ENCODE measurements around the gene EEIG1. TPM values are rescaled to one million over a fixed set of nuclear protein-coding genes. Genes with fewer than 3 reads are reported as not detected.

The EEIG1 gene
- total RNA-seq, 1 experiment from 2014 or later = 176 TPM

- BruUV-seq (replicated peaks) = no TSS peak
- ChIA-PET CTCF (interaction anchor here (1.5 kb wide), 1 partner anchor 33 kb away, joined by 4 read pairs; no protein-coding TSS in a partner anchor), POLR2A (ENCODE audit: unreplicated experiment) (interaction anchor here (0.7 kb wide), 2 partner anchors 44 to 59 kb away, joined by 5 to 6 read pairs; no protein-coding TSS in a partner anchor)
- H3K27ac ChIP-seq = no peak overlapping the region
- intact Hi-C loops (cut with micrococcal nuclease; ENCODE audit: unreplicated experiment) = no loop called here
- peaks cover 25% of the 10 kb centered on the region; the same call in 1 of the 2 replicates for H3F3A ChIP-seq (ENCODE audit: insufficient read depth, low read depth)
- no peak for TF ChIP-seq CTCF (conservative IDR thresholded peaks at IDR 0.05)
- TF ChIP-seq EZH2 (IDR thresholded peaks at IDR 0.05; ENCODE audit: low read depth) = no peak
- peaks cover 5% of the 10 kb centered on the region; the same call in 1 of the 2 replicates for H3K36me3 ChIP-seq (ENCODE audit: low read depth)
- no peaks in the 10 kb centered on the region for H3K27me3 ChIP-seq (ENCODE audit: insufficient read depth, low read depth)
- DNase-seq = no peak
- no peak overlapping the region for H2AFZ ChIP-seq
- H3K9me3 ChIP-seq (ENCODE audit: insufficient read depth, low read depth) = no peaks in the 10 kb centered on the region
- H3K79me2 ChIP-seq (ENCODE audit: low read depth) = peaks cover 88% of the 10 kb centered on the region
- peak overlapping the region; percentile 87 for H3K4me2 ChIP-seq
- H3K4me1 ChIP-seq (replicated peaks; ENCODE audit: insufficient read depth) = peaks cover 69% of the 10 kb centered on the region
- no peaks in the 10 kb centered on the region for H3K9me2 ChIP-seq (ENCODE audit: insufficient read depth)
- peak overlapping the region; percentile 82; the same call in 1 of the 2 replicates for H3K4me3 ChIP-seq
- H4K20me1 ChIP-seq (ENCODE audit: insufficient read depth) = peaks cover 84% of the 10 kb centered on the region
Measured at GRCh38 chr9:127976498-127976897, 4.3 kb downstream of the EEIG1 start.

- POLR2A ChIA-PET (ENCODE audit: unreplicated experiment) = interaction anchor here (0.6 kb wide), 1 partner anchor 56 kb away, joined by 3 read pairs; no protein-coding TSS in a partner anchor
- Histone ChIP-seq H3K4me1 (replicated peaks; ENCODE audit: insufficient read depth) (peaks cover 76% of the 10 kb centered on the region), H3K9me2 (ENCODE audit: insufficient read depth) (no peaks in the 10 kb centered on the region), H3K36me3 (ENCODE audit: low read depth) (peaks cover 5% of the 10 kb centered on the region; the same call in 1 of the 2 replicates), H3K9me3 (ENCODE audit: insufficient read depth, low read depth) (no peaks in the 10 kb centered on the region), H3K27me3 (ENCODE audit: insufficient read depth, low read depth) (no peaks in the 10 kb centered on the region), H2AFZ (no peak overlapping the region), H4K20me1 (ENCODE audit: insufficient read depth) (peaks cover 89% of the 10 kb centered on the region), H3K79me2 (ENCODE audit: low read depth) (peaks cover 97% of the 10 kb centered on the region), H3K27ac (no peak overlapping the region), H3K4me3 (peak overlapping the region; percentile 82; the same call in 1 of the 2 replicates), H3K4me2 (peak overlapping the region; percentile 87), H3F3A (ENCODE audit: insufficient read depth, low read depth) (peaks cover 31% of the 10 kb centered on the region)
- intact Hi-C loops (cut with micrococcal nuclease; ENCODE audit: unreplicated experiment) = no loop called here
- BruUV-seq (replicated peaks) = no TSS peak
- CTCF ChIA-PET = interaction anchor here (0.6 to 1.5 kb wide), 2 partner anchors 10 to 32 kb away, joined by 4 read pairs; no protein-coding TSS in a partner anchor
- DNase-seq = no peak
- no peak for TF ChIP-seq CTCF (conservative IDR thresholded peaks at IDR 0.05)
- no peak for TF ChIP-seq EZH2 (IDR thresholded peaks at IDR 0.05; ENCODE audit: low read depth)
Measured at GRCh38 chr9:127975376-127976315, 5.1 kb downstream of the EEIG1 start.

- Histone ChIP-seq H3F3A (ENCODE audit: insufficient read depth, low read depth) (peaks cover 38% of the 10 kb centered on the region), H3K36me3 (ENCODE audit: low read depth) (peaks cover 5% of the 10 kb centered on the region; the same call in 1 of the 2 replicates), H3K27me3 (ENCODE audit: insufficient read depth, low read depth) (no peaks in the 10 kb centered on the region), H2AFZ (no peak overlapping the region), H3K27ac (no peak overlapping the region), H3K79me2 (ENCODE audit: low read depth) (peaks cover 100% of the 10 kb centered on the region), H3K9me2 (ENCODE audit: insufficient read depth) (no peaks in the 10 kb centered on the region), H3K4me2 (peak overlapping the region; percentile 87), H3K4me3 (no peak overlapping the region), H4K20me1 (ENCODE audit: insufficient read depth) (peaks cover 91% of the 10 kb centered on the region), H3K9me3 (ENCODE audit: insufficient read depth, low read depth) (no peaks in the 10 kb centered on the region), H3K4me1 (replicated peaks; ENCODE audit: insufficient read depth) (peaks cover 84% of the 10 kb centered on the region)
- TF ChIP-seq CTCF (conservative IDR thresholded peaks at IDR 0.05) (no peak), EZH2 (IDR thresholded peaks at IDR 0.05; ENCODE audit: low read depth) (no peak)
- intact Hi-C loops (cut with micrococcal nuclease; ENCODE audit: unreplicated experiment) = no loop called here
- ChIA-PET POLR2A (ENCODE audit: unreplicated experiment) (interaction anchor here (0.6 to 0.9 kb wide), 2 partner anchors 31 to 124 kb away, joined by 3 to 8 read pairs; no protein-coding TSS in a partner anchor), CTCF (interaction anchor here (0.6 kb wide), 2 partner anchors 11 to 162 kb away, joined by 4 to 7 read pairs; no protein-coding TSS in a partner anchor)
- no TSS peak for BruUV-seq (replicated peaks)
- no peak for DNase-seq
Measured at GRCh38 chr9:127974769-127975261, 6.0 kb downstream of the EEIG1 start.
